H1 (cell line): ENCODE data around the gene FBXO2. TPM values are rescaled to one million over a fixed set of nuclear protein-coding genes. Genes with fewer than 3 reads are reported as not detected.

Experiments
- CHD7 ChIP-seq: fragments of 300-600 bp; sonication (generic); IDR thresholded peaks from 2 replicates; pipeline ENCODE4 v1.7.1; 2012; ENCODE audit warnings: low read length, moderate library complexity, mild to moderate bottlenecking, inconsistent platforms; ENCODE audit not compliant: insufficient replicate concordance
- EGR1 ChIP-seq: IDR thresholded peaks from 2 replicates; pipeline ENCODE4 v1.6.1; 2011; ENCODE audit warnings: low read depth, low read length, borderline replicate concordance
- JUND ChIP-seq: IDR thresholded peaks from 2 replicates; pipeline ENCODE4 v1.6.1; 2011; ENCODE audit warnings: mild to moderate bottlenecking, improper control_type of control experiment, low read length
- KDM4A ChIP-seq: IDR thresholded peaks from one replicate; pipeline ENCODE4 v1.7.1; 2012; ENCODE audit warnings: low read depth, mild to moderate bottlenecking, moderate library complexity, low read length, inconsistent platforms; ENCODE audit not compliant: severe bottlenecking
- SIRT6 ChIP-seq: IDR thresholded peaks from one replicate; pipeline ENCODE4 v1.7.1; 2012; ENCODE audit warnings: low read length, inconsistent platforms
- SP4 ChIP-seq: IDR thresholded peaks from 2 replicates; pipeline ENCODE4 v1.6.1; 2012; ENCODE audit warnings: low read length, inconsistent platforms
- TCF12 ChIP-seq: IDR thresholded peaks from 2 replicates; pipeline ENCODE4 v1.6.1; 2011; ENCODE audit warnings: low read depth, mild to moderate bottlenecking, low read length
- TEAD4 ChIP-seq: IDR thresholded peaks from 2 replicates; pipeline ENCODE4 v1.6.1; 2012; ENCODE audit warnings: low read depth, low read length, inconsistent platforms, mixed read lengths
- USF2 ChIP-seq: IDR thresholded peaks from 2 replicates; pipeline ENCODE4 v1.6.1; 2011; ENCODE audit warnings: low read length, improper control_type of control experiment
- polyA plus RNA-seq, 7 experiments: library from polyadenylated mRNA; depleted of rRNA in 3 of 7; stranded (reverse) in 5 of 7; unstranded in 2 of 7; fragments of >200 nt in 5 of 7; fragments of 200-250 nt in 2 of 7; gene quantifications; 1 replicate in 5 of 7; 2 replicates in 1 of 7; 4 replicates in 1 of 7; pipeline versions ENCODE4 v1.2.1 to v1.2.3, GENCODE V29; 2011 to 2013; ENCODE audit warnings: missing spikeins in 2 of 7, mixed read lengths in 2 of 7
- total RNA-seq: library from RNA; stranded (reverse); fragmentation: NEBNext Ultra II Directional; extraction: Animal tissue kit (Norgen Biotek cat#: 25700); gene quantifications from 2 replicates; pipeline ENCODE4 v1.2.1, GENCODE V29; 2021

The FBXO2 gene
- total and polyA plus RNA-seq, 2 of the 8 experiments (the other 6 are each of a cell fraction or from before 2014, with no cell fraction given), result 51.3 to 57.9 TPM

- TF ChIP-seq USF2 (no peak), KDM4A (no peak), TEAD4 (no peak), SIRT6 (no peak), TCF12 (no peak), SP4 (no peak), JUND (no peak), EGR1 (peak; percentile 36; the same call in 1 of the 2 replicates), CHD7 (no peak)
Observed at GRCh38 chr1:11680270-11681070, 26.2 kb upstream of the FBXO2 start (continued).
